Peyer's patch (tissue), 4 donors: Measurements from ENCODE around the gene HARBI1.

Source experiments
- CTCF ChIP-seq, 6 experiments: fragments of 450-650 bp in 4 of 6; fragments of 200-600 bp in 2 of 6; sonication (generic) in 1 of 6; IDR thresholded peaks; one replicate each; pipeline ENCODE4 v1.5.1; 2017 to 2019; ENCODE audit warnings: antibody characterized with exemption in 6 of 6, mild to moderate bottlenecking in 3 of 6, moderate library complexity in 1 of 6
- POLR2A ChIP-seq, 2 donors: fragments of 450-650 bp; IDR thresholded peaks; one replicate each; pipeline ENCODE4 v1.5.1; 2017; ENCODE audit warnings: antibody characterized with exemption in 2 of 2, mild to moderate bottlenecking in 2 of 2, moderate library complexity in 2 of 2

DNA sequence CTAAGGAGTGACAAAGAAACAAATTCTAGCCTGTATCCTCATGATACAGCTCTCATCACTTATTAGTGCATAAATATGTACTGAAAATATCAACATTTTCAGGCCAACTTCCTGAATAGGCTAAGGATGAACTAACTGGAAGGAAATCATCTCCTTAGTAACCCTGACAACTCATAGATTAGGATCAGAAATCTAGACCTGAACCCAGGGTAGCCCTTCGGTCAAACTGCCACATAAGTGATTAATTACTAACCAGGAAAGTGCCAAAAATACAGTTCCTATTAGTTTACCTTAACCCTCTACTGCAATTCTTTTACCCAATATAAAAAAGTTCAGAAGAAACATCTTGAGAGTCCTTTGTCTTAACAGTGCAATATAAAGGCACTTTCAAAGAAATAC, 63.2 kb downstream of the HARBI1 start:
- no peak for TF ChIP-seq CTCF (IDR thresholded peaks at IDR 0.05)
- no peak for TF ChIP-seq POLR2A (IDR thresholded peaks at IDR 0.05)
